Right forelimb (tissue), 1 donor: ENCODE data around the gene ADAMTS2.

Source experiments
- DNase-seq: peaks from one replicate; pipeline ENCODE4 v3.0.0-alpha.2; 2018

The ADAMTS2 gene

GRCh38 chr5:179154346-179154990, 190.8 kb downstream of the ADAMTS2 start:
- peak; percentile 9 for DNase-seq

GRCh38 chr5:179153921-179154345, 191.3 kb downstream of the ADAMTS2 start:
- peak; percentile 31 for DNase-seq

GRCh38 chr5:179153341-179153901, 191.8 kb downstream of the ADAMTS2 start:
- peak; percentile 34 for DNase-seq

- no peak for DNase-seq
Measured at GRCh38 chr5:179152941-179153340, 192.3 kb downstream of the ADAMTS2 start.

- peak; percentile 15 for DNase-seq
Measured at GRCh38 chr5:179152144-179152895, 192.9 kb downstream of the ADAMTS2 start.

GRCh38 chr5:179151286-179152118, 193.8 kb downstream of the ADAMTS2 start:
- peak; percentile 39 for DNase-seq

GRCh38 chr5:179150011-179150410, 195.2 kb downstream of the ADAMTS2 start:
- peak; percentile 41 for DNase-seq

GRCh38 chr5:179149278-179149677, 196.0 kb downstream of the ADAMTS2 start:
- DNase-seq = peak; percentile 16

GRCh38 chr5:179148703-179149170, 196.5 kb downstream of the ADAMTS2 start:
- DNase-seq = no peak

- no peak for DNase-seq
Measured at GRCh38 chr5:179147991-179148702, 197.1 kb downstream of the ADAMTS2 start.

GRCh38 chr5:179146277-179146676, 199.0 kb downstream of the ADAMTS2 start:
- DNase-seq = no peak

GRCh38 chr5:179143446-179143845, 201.8 kb downstream of the ADAMTS2 start:
- DNase-seq = no peak

GRCh38 chr5:179142434-179143198, 202.6 kb downstream of the ADAMTS2 start:
- DNase-seq = no peak

- no peak for DNase-seq
Measured at GRCh38 chr5:179141867-179142266, 203.4 kb downstream of the ADAMTS2 start.

GRCh38 chr5:179140293-179140692, 205.0 kb downstream of the ADAMTS2 start:
- no peak for DNase-seq

GRCh38 chr5:179139936-179140235, 205.4 kb downstream of the ADAMTS2 start:
- no peak for DNase-seq

GRCh38 chr5:179139111-179139935, 205.9 kb downstream of the ADAMTS2 start:
- DNase-seq = no peak

- no peak for DNase-seq
Measured at GRCh38 chr5:179138568-179138925, 206.7 kb downstream of the ADAMTS2 start.

GRCh38 chr5:179137643-179138567, 207.4 kb downstream of the ADAMTS2 start:
- DNase-seq = no peak
